CD14-positive monocyte (primary cell): ENCODE measurements around the gene EIF4A3. TPM values are rescaled to one million over a fixed set of nuclear protein-coding genes. Genes with fewer than 3 reads are reported as not detected.

Experiments used
- DNase-seq, 3 donors: peaks; one replicate each; pipeline ENCODE4 v3.0.0-alpha.2; 2011 to 2022
- H2AFZ ChIP-seq: 2 replicates; pipeline ENCODE4 v1.6.0; 2012; ENCODE audit warnings: mild to moderate bottlenecking, low read depth, low read length, inconsistent platforms; ENCODE audit not compliant: insufficient read depth, poor library complexity, severe bottlenecking
- H3K27ac ChIP-seq, 2 donors: 1 replicate in 1 of 2; 2 replicates in 1 of 2; pipeline ENCODE4 v1.5.1; 2012 to 2013; ENCODE audit warnings: low read length in 2 of 2, control low read depth in 1 of 2, inconsistent platforms in 1 of 2, low read depth in 1 of 2, mild to moderate bottlenecking in 1 of 2
- H3K27me3 ChIP-seq, 2 donors: one replicate each; pipeline versions ENCODE4 v1.6.0 to v1.6.1; 2011 to 2013; ENCODE audit warnings: low read length in 2 of 2; ENCODE audit not compliant: control insufficient read depth in 2 of 2, insufficient read depth in 2 of 2
- H3K36me3 ChIP-seq, 2 donors: replicated peaks in 1 of 2; 1 replicate in 1 of 2; 2 replicates in 1 of 2; pipeline versions ENCODE4 v1.5.1 to v1.6.1; 2012 to 2013; ENCODE audit warnings: low read length in 2 of 2, control low read depth in 1 of 2, inconsistent platforms in 1 of 2, mild to moderate bottlenecking in 1 of 2; ENCODE audit not compliant: insufficient read depth in 2 of 2, control insufficient read depth in 1 of 2
- H3K4me1 ChIP-seq, 2 donors: 1 replicate in 1 of 2; 2 replicates in 1 of 2; pipeline versions ENCODE4 v1.5.1 to v1.6.1; 2012 to 2013; ENCODE audit warnings: low read length in 2 of 2, control low read depth in 1 of 2, inconsistent platforms in 1 of 2, mild to moderate bottlenecking in 1 of 2, moderate library complexity in 1 of 2; ENCODE audit not compliant: insufficient read depth in 2 of 2, control insufficient read depth in 1 of 2
- H3K4me2 ChIP-seq: replicated peaks from 2 replicates; pipeline ENCODE3; 2012; ENCODE audit warnings: low read length, moderate library complexity, mild to moderate bottlenecking; ENCODE audit not compliant: poor library complexity, severe bottlenecking; ENCODE audit errors: extremely low read depth
- H3K4me3 ChIP-seq, 3 experiments: fragments of 200-600 bp in 1 of 3; sonication (generic) in 1 of 3; replicated peaks in 1 of 3; 1 replicate in 2 of 3; 2 replicates in 1 of 3; pipeline ENCODE4 v1.5.1; 2011 to 2013; ENCODE audit warnings: low read length in 3 of 3, mild to moderate bottlenecking in 3 of 3, control low read depth in 2 of 3, low read depth in 2 of 3, inconsistent platforms in 1 of 3, moderate library complexity in 1 of 3
- H3K79me2 ChIP-seq: 2 replicates; pipeline ENCODE4 v1.6.0; 2012; ENCODE audit warnings: mild to moderate bottlenecking, control low read depth, inconsistent platforms, low read length, moderate library complexity; ENCODE audit not compliant: insufficient read depth
- H3K9ac ChIP-seq: 2 replicates; pipeline ENCODE4 v1.6.0; 2017; ENCODE audit warnings: low read length, mild to moderate bottlenecking; ENCODE audit not compliant: insufficient read depth, poor library complexity, severe bottlenecking
- H3K9me3 ChIP-seq, 2 donors: replicated peaks in 1 of 2; 1 replicate in 1 of 2; 2 replicates in 1 of 2; pipeline versions ENCODE4 v1.5.1 to v1.6.1; 2012 to 2013; ENCODE audit warnings: low read length in 2 of 2, control low read depth in 1 of 2; ENCODE audit not compliant: control insufficient read depth in 1 of 2, insufficient read depth in 1 of 2
- H4K20me1 ChIP-seq: 2 replicates; pipeline ENCODE4 v1.6.0; 2012; ENCODE audit warnings: mild to moderate bottlenecking, low read length, control low read depth, moderate library complexity; ENCODE audit not compliant: insufficient read depth
- H3K27ac Mint-ChIP-seq, 7 donors: one replicate each; pipeline ENCODE4 v1.8.0; 2020; ENCODE audit warnings: mild to moderate bottlenecking in 7 of 7, mixed read lengths in 7 of 7, moderate library complexity in 6 of 7, inconsistent platforms in 2 of 7
- H3K27me3 Mint-ChIP-seq, 3 donors: one replicate each; pipeline ENCODE4 v1.8.0; 2021 to 2022; ENCODE audit warnings: low read depth in 3 of 3, mild to moderate bottlenecking in 3 of 3, mixed read lengths in 3 of 3, moderate library complexity in 3 of 3, inconsistent platforms in 1 of 3
- H3K36me3 Mint-ChIP-seq, 2 donors: one replicate each; pipeline ENCODE4 v1.8.0; 2020; ENCODE audit warnings: mixed read lengths in 2 of 2, inconsistent platforms in 1 of 2, mild to moderate bottlenecking in 1 of 2
- H3K4me1 Mint-ChIP-seq: one replicate; pipeline ENCODE4 v1.8.0; 2020; ENCODE audit warnings: mild to moderate bottlenecking, mixed read lengths
- H3K4me3 Mint-ChIP-seq, 2 donors: one replicate each; pipeline ENCODE4 v1.8.0; 2020; ENCODE audit warnings: mild to moderate bottlenecking in 2 of 2, mixed read lengths in 2 of 2, moderate library complexity in 1 of 2
- H3K9me3 Mint-ChIP-seq, 7 donors: one replicate each; pipeline ENCODE4 v1.8.0; 2020 to 2022; ENCODE audit warnings: mixed read lengths in 7 of 7, mild to moderate bottlenecking in 6 of 7, moderate library complexity in 6 of 7, inconsistent platforms in 2 of 7
- WGBS: methylation state at CpG from one replicate; pipeline ENCODE4 v1.1.5; 2013; ENCODE audit warnings: missing lambda C conversion rate; ENCODE audit not compliant: insufficient coverage; 5-methylcytosine and 5-hydroxymethylcytosine counted together
- intact Hi-C, 2 donors: fragments of 100-400 bp; cut with micrococcal nuclease; formaldehyde crosslinking; loops; one replicate each; pipeline versions ENCODE4 v1.15.0 to v1.15.1; 2023
- polyA plus RNA-seq, 3 donors: library from polyadenylated mRNA; depleted of rRNA in 1 of 3; unstranded in 2 of 3; stranded (reverse) in 1 of 3; fragments of 300-500 nt in 2 of 3; fragments of >200 nt in 1 of 3; fragmentation: Illumina TruSeq in 2 of 3; gene quantifications; 1 replicate in 2 of 3; 2 replicates in 1 of 3; pipeline ENCODE4 v1.2.3, GENCODE V29; 2012 to 2021
- TF ChIP-seq, protein P1 (sequence below): fragments of 200-600 bp; IDR thresholded peaks from one replicate; pipeline ENCODE4 v1.8.0; 2022; ENCODE audit warnings: antibody characterized with exemption, mild to moderate bottlenecking

The EIF4A3 gene
- polyA plus RNA-seq, 3 donors, result 101 to 180 (median 106) TPM

DNA sequence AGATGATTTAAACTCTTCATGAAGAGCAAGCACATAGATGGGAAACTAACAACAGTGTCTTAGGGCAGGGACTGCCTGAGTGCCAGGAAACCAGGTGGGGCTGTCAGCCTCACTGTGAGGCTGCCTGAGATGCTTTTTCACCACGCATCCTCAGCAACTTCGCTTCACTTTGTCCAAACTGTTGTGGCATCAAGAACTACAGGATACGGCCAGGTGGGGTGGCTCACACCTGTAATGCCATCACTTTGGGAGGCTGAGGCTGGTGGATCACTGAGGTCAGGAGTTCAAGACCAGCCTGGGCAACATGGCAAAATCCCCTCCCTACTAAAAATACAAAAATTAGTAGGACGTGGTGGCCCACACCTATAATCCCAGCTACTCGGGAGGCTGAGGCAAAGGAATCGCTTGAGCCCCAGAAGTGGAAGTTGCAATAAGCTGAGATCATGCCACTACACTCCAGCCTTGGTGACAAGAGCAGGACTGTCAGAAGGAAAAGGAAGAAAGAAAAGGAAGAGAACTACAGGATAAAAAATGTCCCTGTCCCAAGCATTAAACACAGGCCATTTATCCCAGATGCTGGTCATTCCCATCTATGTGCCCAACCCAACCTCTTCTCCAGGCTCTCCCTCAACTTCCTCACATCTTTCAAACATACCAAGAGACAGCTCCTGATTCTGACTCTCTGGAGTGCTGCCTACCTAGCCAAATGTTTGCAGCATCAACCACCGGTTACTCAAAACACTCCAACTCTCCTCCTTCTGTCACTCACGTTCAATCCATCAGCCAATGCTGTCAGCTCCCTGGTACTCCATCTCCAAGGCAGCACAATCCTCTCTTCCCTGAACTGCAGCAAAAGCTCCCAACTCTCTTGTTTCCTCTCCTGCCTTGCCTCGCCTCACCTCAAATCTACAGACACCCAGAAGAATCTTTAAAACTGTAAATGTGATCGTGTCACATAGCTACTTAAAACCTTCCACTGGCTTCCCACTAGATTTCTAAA, 1.6 kb downstream of the EIF4A3 start:
- Histone ChIP-seq H2AFZ (no peak overlapping the region), H3K4me1 (peaks cover 28 to 35% of the 10 kb centered on the region in 2 donors), H3K27ac (peak overlapping the region in 1 of 2 donors; percentile 89), H3K4me2 (peak overlapping the region; percentile 99), H3K36me3 (peaks cover 37 to 44% of the 10 kb centered on the region in 2 donors), H3K9ac (peak overlapping the region; percentile 90), H3K27me3 (no peaks in the 10 kb centered on the region), H3K79me2 (peaks cover 70% of the 10 kb centered on the region), H3K9me3 (no peaks in the 10 kb centered on the region), H3K4me3 (peak overlapping the region; percentile 70 to 93 (median 88)), H4K20me1 (peaks cover 60% of the 10 kb centered on the region)
- H3K4me3 Mint-ChIP-seq, result peak overlapping the region; percentile 81 to 95
- H3K36me3 Mint-ChIP-seq, result peaks cover 32 to 41% of the 10 kb centered on the region in 2 donors
- TF ChIP-seq, protein P1, sequence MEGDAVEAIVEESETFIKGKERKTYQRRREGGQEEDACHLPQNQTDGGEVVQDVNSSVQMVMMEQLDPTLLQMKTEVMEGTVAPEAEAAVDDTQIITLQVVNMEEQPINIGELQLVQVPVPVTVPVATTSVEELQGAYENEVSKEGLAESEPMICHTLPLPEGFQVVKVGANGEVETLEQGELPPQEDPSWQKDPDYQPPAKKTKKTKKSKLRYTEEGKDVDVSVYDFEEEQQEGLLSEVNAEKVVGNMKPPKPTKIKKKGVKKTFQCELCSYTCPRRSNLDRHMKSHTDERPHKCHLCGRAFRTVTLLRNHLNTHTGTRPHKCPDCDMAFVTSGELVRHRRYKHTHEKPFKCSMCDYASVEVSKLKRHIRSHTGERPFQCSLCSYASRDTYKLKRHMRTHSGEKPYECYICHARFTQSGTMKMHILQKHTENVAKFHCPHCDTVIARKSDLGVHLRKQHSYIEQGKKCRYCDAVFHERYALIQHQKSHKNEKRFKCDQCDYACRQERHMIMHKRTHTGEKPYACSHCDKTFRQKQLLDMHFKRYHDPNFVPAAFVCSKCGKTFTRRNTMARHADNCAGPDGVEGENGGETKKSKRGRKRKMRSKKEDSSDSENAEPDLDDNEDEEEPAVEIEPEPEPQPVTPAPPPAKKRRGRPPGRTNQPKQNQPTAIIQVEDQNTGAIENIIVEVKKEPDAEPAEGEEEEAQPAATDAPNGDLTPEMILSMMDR, result no peak
- no peak for DNase-seq
- intact Hi-C loops, result loop anchor here (2.0 to 10.0 kb wide), 3 partner anchors 45 to 117 kb away; partner anchors contain the start of genes GAA (in 2 of the 2), RNF213 (in 2 of the 2), CCDC40 (in 1 of the 2) and TBC1D16 (in 1 of the 2)
- H3K9me3 Mint-ChIP-seq, result peaks cover 0 to 2% (median 0%) of the 10 kb centered on the region in 7 donors
- WGBS, result 58% methylated on average over 6 of the region's 10 CpGs
- H3K4me1 Mint-ChIP-seq, result peaks cover 33% of the 10 kb centered on the region
- H3K27me3 Mint-ChIP-seq, result peaks cover 0 to 2% (median 0%) of the 10 kb centered on the region in 3 donors
- peak overlapping the region; percentile 68 to 90 (median 77) for H3K27ac Mint-ChIP-seq

DNA sequence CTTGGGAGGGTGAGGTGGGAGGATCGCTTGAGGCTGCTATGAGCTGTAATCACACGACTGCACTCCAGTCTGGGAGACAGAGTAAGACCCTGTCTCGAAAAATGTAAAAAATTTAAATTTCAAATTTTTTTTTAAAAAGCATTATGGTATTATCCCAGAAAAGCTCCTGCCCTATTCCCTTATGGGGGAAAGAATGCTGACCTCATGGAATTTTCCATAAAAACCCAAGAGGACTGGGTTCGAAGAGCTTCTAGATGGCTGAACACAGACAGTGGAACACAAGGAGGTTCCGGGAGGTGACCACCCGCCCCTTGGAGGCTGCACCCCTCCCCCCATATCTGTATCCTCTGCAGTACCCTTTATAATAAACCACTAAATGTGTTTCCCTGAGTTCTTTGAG, 4.0 kb downstream of the EIF4A3 start:
- no peak overlapping the region for H3K4me2 ChIP-seq
- Mint-ChIP-seq H3K36me3 (peaks cover 56 to 66% of the 10 kb centered on the region in 2 donors), H3K9me3 (no peaks in the 10 kb centered on the region), H3K27ac (peak overlapping the region in 1 of 7 donors; percentile 66), H3K27me3 (no peaks in the 10 kb centered on the region), H3K4me3 (no peak overlapping the region), H3K4me1 (peaks cover 23% of the 10 kb centered on the region)
- H3K4me3 ChIP-seq, result no peak overlapping the region
- H2AFZ ChIP-seq, result no peak overlapping the region
- H3K27ac ChIP-seq, result no peak overlapping the region
- no peaks in the 10 kb centered on the region for H3K9me3 ChIP-seq
- TF ChIP-seq, protein P1, result no peak
- peaks cover 65% of the 10 kb centered on the region for H3K79me2 ChIP-seq
- peaks cover 62 to 68% of the 10 kb centered on the region in 2 donors for H3K36me3 ChIP-seq
- intact Hi-C loops, result loop anchor here in 1 of 2 donors (10.0 kb wide), 1 partner anchor 108 kb away; the partner anchor contains the start of genes CCDC40 and TBC1D16
- no peak overlapping the region for H3K9ac ChIP-seq
- WGBS, result 100% methylated on average over 2 of the region's 6 CpGs
- H3K4me1 ChIP-seq, result peaks cover 21 to 27% of the 10 kb centered on the region in 2 donors
- no peak for DNase-seq
- H4K20me1 ChIP-seq, result peaks cover 60% of the 10 kb centered on the region
- H3K27me3 ChIP-seq, result no peaks in the 10 kb centered on the region
